ENCODE data around the gene DIPK1B. TPM values are rescaled to one million over a fixed set of nuclear protein-coding genes. Genes with fewer than 3 reads are reported as not detected.
"Not testable (repeated sequence)": the region's sequence is repeated elsewhere in the genome, so short reads cannot be mapped to it uniquely, and the experiment has no call there.

DIPK1B gene
- total RNA-seq, 2 donors from 2014 or later, result 2.0 to 25.7 TPM

DNA sequence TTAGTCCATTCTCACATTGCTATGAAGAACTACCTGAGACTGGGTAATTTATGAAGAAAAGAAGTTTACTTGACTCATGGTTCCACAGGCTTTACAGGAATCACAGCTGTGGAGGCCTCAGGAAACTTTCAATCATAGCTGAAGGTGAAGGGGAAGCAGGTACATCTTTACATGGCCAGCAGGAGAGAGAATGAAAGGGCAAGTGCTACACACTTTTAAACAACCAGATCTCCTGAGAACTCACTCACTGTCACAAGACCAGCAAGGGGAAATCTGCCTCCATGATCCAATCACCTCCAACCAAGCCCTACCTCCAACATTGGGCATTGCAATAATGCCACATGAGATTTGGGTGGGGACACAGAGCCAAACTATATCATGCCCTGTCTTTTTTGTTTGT lies 39.4 kb downstream of the DIPK1B start:
- ATAC-seq (no peak), DNase-seq (no peak)
- Histone ChIP-seq H3K36me3 (replicated peaks in 1 of 2; ENCODE audit: insufficient read depth in 1 of 2, low read depth in 2 of 2) (no peaks in the 10 kb centered on the region), H3K27me3 (no peaks in the 10 kb centered on the region), H3K27ac (no peak overlapping the region), H3K4me1 (peaks cover 13% of the 10 kb centered on the region), H3K4me3 (no peak overlapping the region), H3K9me3 (peaks cover 0 to 6% (median 0%) of the 10 kb centered on the region in 3 donors)
- intact Hi-C loops (cut with DNase I), result no loop called here
- TF ChIP-seq, protein P1, sequence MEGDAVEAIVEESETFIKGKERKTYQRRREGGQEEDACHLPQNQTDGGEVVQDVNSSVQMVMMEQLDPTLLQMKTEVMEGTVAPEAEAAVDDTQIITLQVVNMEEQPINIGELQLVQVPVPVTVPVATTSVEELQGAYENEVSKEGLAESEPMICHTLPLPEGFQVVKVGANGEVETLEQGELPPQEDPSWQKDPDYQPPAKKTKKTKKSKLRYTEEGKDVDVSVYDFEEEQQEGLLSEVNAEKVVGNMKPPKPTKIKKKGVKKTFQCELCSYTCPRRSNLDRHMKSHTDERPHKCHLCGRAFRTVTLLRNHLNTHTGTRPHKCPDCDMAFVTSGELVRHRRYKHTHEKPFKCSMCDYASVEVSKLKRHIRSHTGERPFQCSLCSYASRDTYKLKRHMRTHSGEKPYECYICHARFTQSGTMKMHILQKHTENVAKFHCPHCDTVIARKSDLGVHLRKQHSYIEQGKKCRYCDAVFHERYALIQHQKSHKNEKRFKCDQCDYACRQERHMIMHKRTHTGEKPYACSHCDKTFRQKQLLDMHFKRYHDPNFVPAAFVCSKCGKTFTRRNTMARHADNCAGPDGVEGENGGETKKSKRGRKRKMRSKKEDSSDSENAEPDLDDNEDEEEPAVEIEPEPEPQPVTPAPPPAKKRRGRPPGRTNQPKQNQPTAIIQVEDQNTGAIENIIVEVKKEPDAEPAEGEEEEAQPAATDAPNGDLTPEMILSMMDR (IDR thresholded peaks at IDR 0.05), result no peak
- TF ChIP-seq POLR2A (IDR thresholded peaks at IDR 0.05), result no peak

DNA sequence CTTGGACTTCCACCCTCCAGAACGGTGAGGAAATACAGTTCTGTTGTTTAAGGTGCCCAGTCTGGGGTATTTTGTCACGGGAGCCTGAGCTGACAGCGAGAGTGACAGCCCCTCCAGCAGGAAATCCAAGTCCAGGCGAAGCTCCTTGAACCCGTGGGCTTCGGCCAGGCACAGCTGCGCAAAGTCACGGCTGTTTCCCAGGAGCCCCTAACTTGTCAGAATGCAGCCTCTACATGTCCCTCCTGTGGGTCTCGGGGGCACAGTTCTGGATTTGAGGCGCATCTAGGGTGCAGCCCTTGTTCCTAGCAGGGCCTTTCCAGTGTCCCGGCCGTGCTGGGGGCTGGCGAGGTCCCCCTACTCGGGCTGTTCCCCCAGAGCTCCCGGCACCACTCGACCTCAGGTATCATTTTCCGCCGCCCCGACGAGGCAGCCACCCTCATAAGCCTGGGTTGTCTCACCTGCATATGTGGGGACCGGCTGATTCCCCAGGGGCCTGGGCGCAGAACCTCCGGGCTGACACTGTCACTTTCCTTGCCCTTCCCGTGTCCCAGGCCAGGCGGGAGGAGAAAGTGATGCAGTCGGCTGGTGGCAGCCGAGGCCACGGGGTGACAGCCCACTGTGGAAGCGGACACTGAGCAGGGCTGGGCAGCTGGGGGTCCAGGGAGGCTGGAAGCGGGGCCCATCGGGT lies 41.1 kb downstream of the DIPK1B start:
- Histone ChIP-seq H3K27me3 (no peaks in the 10 kb centered on the region), H3K27ac (no peak overlapping the region), H3K4me1 (peaks cover 9% of the 10 kb centered on the region), H3K4me3 (no peak overlapping the region), H3K9me3 (peaks cover 0 to 6% (median 0%) of the 10 kb centered on the region in 3 donors), H3K36me3 (replicated peaks in 1 of 2; ENCODE audit: insufficient read depth in 1 of 2, low read depth in 2 of 2) (no peaks in the 10 kb centered on the region)
- 78 to 90% methylated on average over 16 to 31 of the region's 31 CpGs for WGBS, 2 donors
- DNase-seq (no peak), ATAC-seq (no peak)
- TF ChIP-seq, protein P1 (IDR thresholded peaks at IDR 0.05), result no peak
- TF ChIP-seq POLR2A (IDR thresholded peaks at IDR 0.05), result no peak
- intact Hi-C loops (cut with DNase I), result no loop called here

GRCh38 chr9:136754059-136754572 lies 41.7 kb downstream of the DIPK1B start:
- Histone ChIP-seq H3K9me3 (peaks cover 0 to 6% (median 0%) of the 10 kb centered on the region in 3 donors), H3K27me3 (no peaks in the 10 kb centered on the region), H3K27ac (no peak overlapping the region), H3K4me3 (no peak overlapping the region), H3K4me1 (peaks cover 3% of the 10 kb centered on the region), H3K36me3 (replicated peaks in 1 of 2; ENCODE audit: insufficient read depth in 1 of 2, low read depth in 2 of 2) (no peaks in the 10 kb centered on the region)
- ATAC-seq, result no peak
- intact Hi-C loops (cut with DNase I), result no loop called here
- TF ChIP-seq POLR2A (IDR thresholded peaks at IDR 0.05), result no peak
- TF ChIP-seq, protein P1 (IDR thresholded peaks at IDR 0.05), result no peak
- no peak for DNase-seq
- 74 to 100% methylated on average over 1 to 14 of the region's 17 CpGs for WGBS, 2 donors

DNA sequence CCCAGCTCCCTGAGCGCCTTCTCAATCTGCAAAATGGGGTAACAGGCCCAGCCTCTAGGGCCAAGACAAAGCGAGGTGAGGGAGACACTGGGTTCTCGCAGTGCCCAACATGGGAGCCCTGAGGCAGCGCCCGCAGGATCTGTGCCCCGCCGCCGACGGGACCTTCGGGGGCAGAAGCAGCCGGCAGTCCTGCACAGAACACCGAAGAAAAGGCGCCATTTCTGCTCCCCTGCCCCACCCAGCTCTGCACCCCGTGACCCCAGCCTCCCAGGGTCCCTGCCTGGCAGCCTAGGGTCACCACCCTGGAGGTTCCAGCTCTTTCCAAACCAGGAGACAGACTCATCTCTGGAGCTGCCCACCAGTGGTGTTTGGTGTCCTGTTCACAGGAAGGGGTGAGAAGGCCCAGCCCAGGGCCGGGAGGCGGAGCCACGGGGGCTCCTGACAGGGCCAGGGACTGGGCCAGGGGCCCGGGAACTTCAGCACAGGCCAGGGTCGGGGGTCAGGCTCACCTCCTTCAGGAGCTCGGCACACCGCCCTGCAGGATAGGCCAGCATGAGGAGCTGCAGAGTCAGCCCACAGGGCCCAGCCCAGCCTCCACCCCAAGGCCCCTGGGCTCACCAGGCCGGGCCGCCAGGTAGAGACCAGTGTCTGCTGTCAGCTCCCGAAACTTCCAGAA lies 42.4 kb downstream of the DIPK1B start:
- TF ChIP-seq, protein P1 (IDR thresholded peaks at IDR 0.05), result no peak
- TF ChIP-seq POLR2A (IDR thresholded peaks at IDR 0.05), result no peak
- Histone ChIP-seq H3K27ac (no peak overlapping the region), H3K9me3 (peaks cover 0 to 6% (median 0%) of the 10 kb centered on the region in 3 donors), H3K27me3 (no peaks in the 10 kb centered on the region), H3K36me3 (replicated peaks in 1 of 2; ENCODE audit: insufficient read depth in 1 of 2, low read depth in 2 of 2) (no peaks in the 10 kb centered on the region), H3K4me1 (no peaks in the 10 kb centered on the region), H3K4me3 (no peak overlapping the region)
- intact Hi-C loops (cut with DNase I), result no loop called here
- no peak for ATAC-seq
- WGBS, 2 donors, result 76 to 89% methylated on average over 10 to 11 of the region's 24 CpGs
- DNase-seq, result no peak

DNA sequence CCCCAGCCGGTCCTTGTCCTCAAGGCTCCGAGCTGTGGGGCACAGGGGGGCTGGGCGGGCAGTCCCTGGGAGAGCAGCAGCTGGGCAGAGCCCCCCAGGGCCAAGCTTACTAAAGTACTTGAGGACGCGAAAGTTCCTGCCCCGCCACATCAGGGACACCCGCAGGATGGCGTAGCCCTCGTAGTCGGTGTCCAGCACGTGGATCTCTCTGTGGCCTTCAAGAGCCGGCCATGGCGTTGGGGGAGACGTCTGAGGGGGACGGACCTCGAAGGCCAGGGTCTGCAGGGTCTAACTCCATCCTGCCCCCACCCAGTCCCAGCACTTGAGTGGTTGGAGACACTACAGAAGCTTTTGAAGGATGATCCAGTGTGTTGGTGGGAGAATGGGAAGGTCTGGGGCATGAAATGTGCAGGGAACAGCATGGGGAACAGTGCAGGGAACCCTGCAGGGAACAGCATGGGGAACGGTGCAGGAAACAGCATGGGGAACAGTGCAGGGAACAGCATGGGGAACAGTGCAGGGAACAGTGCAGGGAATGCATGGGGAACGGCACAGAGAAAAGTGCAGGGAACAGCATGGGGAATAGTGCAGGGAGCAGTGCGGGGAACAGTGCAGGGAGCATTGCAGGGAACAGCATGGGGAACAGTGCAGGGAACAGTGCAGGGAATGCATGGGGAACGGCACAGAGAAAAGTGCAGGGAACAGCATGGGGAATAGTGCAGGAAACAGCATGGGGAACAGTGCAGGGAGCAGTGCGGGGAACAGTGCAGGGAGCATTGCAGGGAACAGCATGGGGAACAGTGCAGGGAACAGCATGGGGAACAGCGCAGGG lies 43.1 kb downstream of the DIPK1B start:
- H3K9me3 ChIP-seq; H3K4me3 ChIP-seq; DNase-seq; H3K27ac ChIP-seq; H3K27me3 ChIP-seq; ATAC-seq; intact Hi-C loops (cut with DNase I); H3K36me3 ChIP-seq (replicated peaks in 1 of 2; ENCODE audit: insufficient read depth in 1 of 2, low read depth in 2 of 2); H3K4me1 ChIP-seq: not testable (repeated sequence)
- WGBS, 2 donors, result 85 to 92% methylated on average over 6 to 22 of the region's 22 CpGs
